Fibroblast of lung (primary cell): ENCODE data around the gene IER5L.

ENCODE experiments used
- EZH2 ChIP-seq: IDR thresholded peaks from 2 replicates; pipeline ENCODE4 v1.5.1; 2012; ENCODE audit warnings: low read length, control low read depth, mild to moderate bottlenecking; ENCODE audit errors: missing control alignments
- TF ChIP-seq, protein P1 (sequence below), 2 donors: IDR thresholded peaks in 1 of 2; conservative IDR thresholded peaks in 1 of 2; 1 replicate in 1 of 2; 2 replicates in 1 of 2; pipeline ENCODE4 v1.5.1; 2011 to 2012; ENCODE audit warnings: low read length in 2 of 2, control low read depth in 1 of 2, inconsistent platforms in 1 of 2, low read depth in 1 of 2, mild to moderate bottlenecking in 1 of 2

DNA sequence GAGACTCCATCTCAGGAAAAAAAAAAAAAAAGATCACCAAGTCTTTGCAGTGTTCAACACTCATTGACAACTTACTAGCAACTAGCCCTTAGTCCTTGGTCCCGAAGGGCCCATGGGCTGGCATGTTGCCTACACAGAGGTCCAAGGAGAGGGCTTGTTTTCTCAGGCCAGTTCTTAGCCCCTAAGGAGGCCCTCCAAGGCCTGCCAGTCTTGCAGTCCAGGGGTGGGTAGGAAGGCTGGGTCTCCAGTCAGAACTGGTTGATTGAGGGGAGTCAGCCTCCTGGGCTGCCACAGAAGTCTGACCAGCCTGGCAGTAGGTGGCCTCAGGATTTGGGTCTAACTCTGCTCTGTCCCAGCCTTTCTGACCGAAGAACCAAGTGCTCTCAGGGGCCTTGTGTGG, 32.7 kb downstream of the IER5L start:
- TF ChIP-seq, protein P1, sequence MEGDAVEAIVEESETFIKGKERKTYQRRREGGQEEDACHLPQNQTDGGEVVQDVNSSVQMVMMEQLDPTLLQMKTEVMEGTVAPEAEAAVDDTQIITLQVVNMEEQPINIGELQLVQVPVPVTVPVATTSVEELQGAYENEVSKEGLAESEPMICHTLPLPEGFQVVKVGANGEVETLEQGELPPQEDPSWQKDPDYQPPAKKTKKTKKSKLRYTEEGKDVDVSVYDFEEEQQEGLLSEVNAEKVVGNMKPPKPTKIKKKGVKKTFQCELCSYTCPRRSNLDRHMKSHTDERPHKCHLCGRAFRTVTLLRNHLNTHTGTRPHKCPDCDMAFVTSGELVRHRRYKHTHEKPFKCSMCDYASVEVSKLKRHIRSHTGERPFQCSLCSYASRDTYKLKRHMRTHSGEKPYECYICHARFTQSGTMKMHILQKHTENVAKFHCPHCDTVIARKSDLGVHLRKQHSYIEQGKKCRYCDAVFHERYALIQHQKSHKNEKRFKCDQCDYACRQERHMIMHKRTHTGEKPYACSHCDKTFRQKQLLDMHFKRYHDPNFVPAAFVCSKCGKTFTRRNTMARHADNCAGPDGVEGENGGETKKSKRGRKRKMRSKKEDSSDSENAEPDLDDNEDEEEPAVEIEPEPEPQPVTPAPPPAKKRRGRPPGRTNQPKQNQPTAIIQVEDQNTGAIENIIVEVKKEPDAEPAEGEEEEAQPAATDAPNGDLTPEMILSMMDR (conservative IDR thresholded peaks at IDR 0.05 in 1 of 2, IDR thresholded peaks at IDR 0.05 in 1 of 2; ENCODE audit: low read depth in 1 of 2, low read length in 2 of 2), result no peak
- TF ChIP-seq EZH2, result no peak
